DOHH2 (cell line): ENCODE measurements around the gene ELAVL4.

Experiments used
- H3F3A ChIP-seq: fragments of 200-600 bp; sonication (generic), shearing (Covaris generic); 2 replicates; pipeline ENCODE4 v1.6.0; 2016; ENCODE audit warnings: antibody characterized with exemption, mild to moderate bottlenecking; ENCODE audit not compliant: control insufficient read depth, insufficient read depth
- H3K27ac ChIP-seq: fragments of 200-600 bp; sonication (generic); 2 replicates; pipeline ENCODE4 v1.5.1; 2014; ENCODE audit warnings: low read depth, mild to moderate bottlenecking, low read length, moderate library complexity
- H3K27me3 ChIP-seq: fragments of 200-600 bp; sonication (generic); 2 replicates; pipeline ENCODE4 v1.6.1; 2014; ENCODE audit warnings: mild to moderate bottlenecking, low read length, mixed read lengths; ENCODE audit not compliant: control insufficient read depth
- H3K36me3 ChIP-seq: fragments of 200-600 bp; sonication (generic); 2 replicates; pipeline ENCODE4 v1.6.1; 2014; ENCODE audit warnings: mild to moderate bottlenecking, low read length, moderate library complexity, mixed read lengths; ENCODE audit not compliant: control insufficient read depth
- H3K4me1 ChIP-seq: fragments of 200-600 bp; sonication (generic); 2 replicates; pipeline ENCODE4 v1.6.1; 2014; ENCODE audit warnings: mild to moderate bottlenecking, low read length, mixed read lengths; ENCODE audit not compliant: control insufficient read depth
- H3K4me2 ChIP-seq: fragments of 200-600 bp; sonication (generic); 2 replicates; pipeline ENCODE4 v1.6.0; 2014; ENCODE audit warnings: mild to moderate bottlenecking, low read length, moderate library complexity
- H3K4me3 ChIP-seq: fragments of 200-600 bp; sonication (generic); 2 replicates; pipeline ENCODE4 v1.5.1; 2014; ENCODE audit warnings: mild to moderate bottlenecking, low read length, mixed read lengths
- H3K79me2 ChIP-seq: fragments of 200-600 bp; sonication (generic); 2 replicates; pipeline ENCODE4 v1.6.1; 2014; ENCODE audit warnings: mild to moderate bottlenecking, low read length, mixed read lengths; ENCODE audit not compliant: control insufficient read depth
- H3K9me2 ChIP-seq: fragments of 200-600 bp; sonication (generic); replicated peaks from 2 replicates; pipeline ENCODE4 v1.6.1; 2014; ENCODE audit warnings: mild to moderate bottlenecking, low read length, mixed read lengths; ENCODE audit not compliant: control insufficient read depth
- H3K9me3 ChIP-seq: fragments of 200-600 bp; sonication (generic); 2 replicates; pipeline ENCODE4 v1.6.1; 2014; ENCODE audit warnings: antibody characterized with exemption, low read length, mixed read lengths; ENCODE audit not compliant: control insufficient read depth, insufficient read depth
- H4K20me1 ChIP-seq: fragments of 200-600 bp; sonication (generic); 2 replicates; pipeline ENCODE4 v1.6.0; 2014; ENCODE audit warnings: low read depth, mild to moderate bottlenecking, antibody characterized with exemption, low read length, moderate library complexity; ENCODE audit not compliant: control insufficient read depth, insufficient read depth
- CTCF ChIP-seq: fragments of 200-600 bp; sonication (generic); IDR thresholded peaks from one replicate; pipeline ENCODE4 v1.5.1; 2014; ENCODE audit warnings: antibody characterized with exemption, mild to moderate bottlenecking, low read depth, low read length; ENCODE audit not compliant: poor library complexity, severe bottlenecking
- EZH2phosphoT487 ChIP-seq: fragments of 200-600 bp; sonication (generic); IDR thresholded peaks from 2 replicates; pipeline ENCODE4 v1.6.1; 2017; ENCODE audit warnings: borderline replicate concordance, mild to moderate bottlenecking, antibody characterized with exemption, low read length, moderate library complexity, mixed read lengths

Gene ELAVL4

GRCh38 chr1:50108497-50109059 lies at the start of gene ELAVL4:
TSS of gene ELAVL4 (plus strand) at chr1:50108920. CDS start at chr1:50109190, 270 bp downstream.
- Histone ChIP-seq H3F3A (no peaks in the 10 kb centered on the region), H3K9me2 (no peaks in the 10 kb centered on the region), H3K4me1 (no peaks in the 10 kb centered on the region), H3K9me3 (no peaks in the 10 kb centered on the region), H4K20me1 (no peaks in the 10 kb centered on the region), H3K36me3 (no peaks in the 10 kb centered on the region), H3K4me3 (no peak within 1 kb of the TSS), H3K27me3 (peaks cover 21% of the 10 kb centered on the region), H3K4me2 (no peak within 1 kb of the TSS), H3K27ac (no peak within 1 kb of the TSS), H3K79me2 (no peaks in the 10 kb centered on the region)
- no peak for TF ChIP-seq CTCF

GRCh38 chr1:50060279-50060678 lies 48.4 kb upstream of the ELAVL4 start:
- no peaks in the 10 kb centered on the region for H3K9me3 ChIP-seq
- H3K79me2 ChIP-seq = no peaks in the 10 kb centered on the region
- H3F3A ChIP-seq = no peaks in the 10 kb centered on the region
- H4K20me1 ChIP-seq = no peaks in the 10 kb centered on the region
- no peak for TF ChIP-seq CTCF
- H3K4me3 ChIP-seq = no peak overlapping the region
- no peak overlapping the region for H3K27ac ChIP-seq
- 0 out of 2 replicates have a peak, but pooled peaks cover 2% of the 10 kb centered on the region for H3K27me3 ChIP-seq
- H3K36me3 ChIP-seq = no peaks in the 10 kb centered on the region
- H3K4me1 ChIP-seq = no peaks in the 10 kb centered on the region
- no peak overlapping the region for H3K4me2 ChIP-seq
- no peaks in the 10 kb centered on the region for H3K9me2 ChIP-seq

- Histone ChIP-seq H3K27me3 (0 out of 2 replicates have a peak, but pooled peaks cover 2% of the 10 kb centered on the region), H3K36me3 (no peaks in the 10 kb centered on the region), H3K4me1 (no peaks in the 10 kb centered on the region), H3K9me2 (no peaks in the 10 kb centered on the region), H3K79me2 (no peaks in the 10 kb centered on the region), H3K4me3 (no peak overlapping the region), H3K9me3 (no peaks in the 10 kb centered on the region), H3F3A (no peaks in the 10 kb centered on the region), H3K27ac (no peak overlapping the region), H3K4me2 (no peak overlapping the region), H4K20me1 (no peaks in the 10 kb centered on the region)
- TF ChIP-seq EZH2phosphoT487 (no peak), CTCF (no peak)
Observed at GRCh38 chr1:50066806-50067205, 41.9 kb upstream of the ELAVL4 start.

- Histone ChIP-seq H3F3A (no peaks in the 10 kb centered on the region), H3K4me1 (no peaks in the 10 kb centered on the region), H3K27me3 (no peaks in the 10 kb centered on the region), H3K79me2 (no peaks in the 10 kb centered on the region), H3K9me3 (no peaks in the 10 kb centered on the region), H3K27ac (no peak overlapping the region), H3K4me2 (no peak overlapping the region), H3K9me2 (no peaks in the 10 kb centered on the region), H3K4me3 (no peak overlapping the region), H3K36me3 (no peaks in the 10 kb centered on the region), H4K20me1 (no peaks in the 10 kb centered on the region)
- TF ChIP-seq EZH2phosphoT487 (no peak), CTCF (no peak)
Observed at GRCh38 chr1:50074931-50075330, 33.8 kb upstream of the ELAVL4 start.
